HPDE6-E6E7 (cell line): ENCODE data around the gene ZNF718.
"Not testable (repeated sequence)": the region's sequence is repeated elsewhere in the genome, so short reads cannot be mapped to it uniquely, and the experiment has no call there.

Source experiments
- DNase-seq: peaks from one replicate; pipeline ENCODE4 v3.0.0; 2011; ENCODE audit warnings: missing footprints; ENCODE audit errors: extremely low spot score

ZNF718 gene

DNA sequence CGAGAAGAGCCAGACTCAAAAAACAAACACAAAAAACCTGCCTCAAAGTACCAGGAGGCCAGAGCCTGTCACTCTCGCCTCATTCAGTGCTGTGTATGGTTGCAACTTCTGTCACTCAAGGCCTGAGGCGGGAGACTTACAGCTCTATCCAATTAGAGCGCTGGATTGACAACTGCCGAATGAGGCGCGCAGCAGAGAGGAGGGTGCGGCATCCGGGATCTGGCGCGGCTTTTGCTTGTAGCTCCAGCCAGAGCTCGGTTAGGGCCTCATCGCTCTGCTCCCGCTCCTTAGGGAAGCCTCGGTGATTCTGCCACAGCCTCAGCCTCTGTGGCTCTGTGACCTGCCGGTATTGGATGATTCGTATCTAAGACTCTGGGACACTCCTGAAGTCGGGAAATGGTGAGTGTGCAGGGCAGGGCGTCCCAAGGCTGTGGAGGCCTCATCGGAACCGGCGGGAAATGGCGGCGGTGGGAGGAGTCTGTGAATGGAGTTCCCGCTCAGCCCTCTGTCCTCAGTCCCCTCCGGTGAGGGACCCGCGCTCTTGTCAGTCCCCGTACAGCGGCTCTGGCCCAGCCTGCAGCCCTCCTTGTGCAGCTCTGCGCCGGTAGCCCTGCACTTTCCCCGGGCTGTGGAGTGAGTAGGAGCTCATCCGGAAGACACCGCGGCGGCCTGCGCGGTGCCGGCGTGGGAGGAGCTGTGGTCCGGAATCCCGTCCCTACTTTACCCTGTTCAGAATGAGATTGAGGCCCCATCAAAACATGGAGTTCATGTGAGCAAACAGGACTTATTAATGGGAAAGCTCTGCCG is at the start of gene ZNF718:
Gene ZNF718 (plus strand): TSS at position 227 of the 807 bp plus-strand sequence. CDS start 170 bp downstream, at position 397.
- DNase-seq, result peak; percentile 98

DNA sequence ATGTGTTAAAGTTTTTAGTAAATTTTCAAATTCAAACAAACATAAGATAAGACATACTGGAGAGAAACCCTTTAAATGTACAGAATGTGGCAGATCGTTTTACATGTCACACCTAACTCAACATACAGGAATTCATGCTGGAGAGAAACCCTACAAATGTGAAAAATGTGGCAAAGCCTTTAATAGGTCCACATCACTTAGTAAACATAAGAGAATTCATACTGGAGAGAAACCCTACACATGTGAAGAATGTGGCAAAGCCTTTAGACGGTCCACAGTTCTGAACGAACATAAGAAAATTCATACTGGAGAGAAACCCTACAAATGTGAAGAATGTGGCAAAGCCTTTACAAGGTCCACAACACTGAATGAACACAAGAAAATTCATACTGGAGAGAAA is 38.4 kb upstream of the ZNF718 start:
- DNase-seq, result no peak

GRCh38 chr4:86559-87324 is 37.6 kb upstream of the ZNF718 start:
- DNase-seq, result not testable (repeated sequence)

DNA sequence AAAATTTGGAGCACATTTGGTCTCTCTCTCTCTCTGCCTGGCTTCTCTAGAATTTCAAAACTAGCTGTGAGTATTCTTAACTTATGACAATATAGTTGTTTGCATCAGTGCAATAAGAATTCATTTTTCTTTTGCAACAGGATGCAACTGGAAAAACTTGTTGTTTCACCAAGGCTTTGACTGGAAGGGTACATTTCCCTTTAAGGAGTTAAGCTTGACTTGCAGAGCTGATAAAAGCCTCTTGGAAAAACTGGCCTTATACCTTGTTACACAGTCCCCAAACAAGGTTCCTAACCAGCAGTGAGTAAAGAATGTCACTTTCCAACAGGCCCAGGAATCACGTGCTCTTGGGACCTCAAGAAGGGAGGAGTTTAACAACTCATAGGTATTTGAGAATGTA is 25.9 kb upstream of the ZNF718 start:
- no peak for DNase-seq

GRCh38 chr4:99863-100262 is 24.4 kb upstream of the ZNF718 start:
- no peak for DNase-seq

DNA sequence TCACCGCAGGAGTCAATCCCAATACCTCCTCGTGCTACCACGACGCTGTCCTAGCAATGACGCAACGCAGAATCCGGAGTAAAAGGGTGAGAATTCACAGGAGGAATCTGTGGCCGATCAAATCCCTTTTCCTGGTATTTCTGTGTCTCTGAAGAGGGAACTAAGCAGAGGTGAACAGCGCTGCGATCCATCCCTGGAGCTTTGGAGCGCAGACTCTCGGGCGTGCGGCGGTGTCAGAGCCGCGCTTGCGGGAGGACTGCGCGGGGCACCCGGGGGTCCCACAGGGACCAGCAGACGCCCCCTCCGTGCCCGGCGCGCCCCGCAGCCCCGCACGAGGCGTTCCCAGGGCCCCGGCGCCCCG is 17.2 kb upstream of the ZNF718 start:
- DNase-seq, result no peak

DNA sequence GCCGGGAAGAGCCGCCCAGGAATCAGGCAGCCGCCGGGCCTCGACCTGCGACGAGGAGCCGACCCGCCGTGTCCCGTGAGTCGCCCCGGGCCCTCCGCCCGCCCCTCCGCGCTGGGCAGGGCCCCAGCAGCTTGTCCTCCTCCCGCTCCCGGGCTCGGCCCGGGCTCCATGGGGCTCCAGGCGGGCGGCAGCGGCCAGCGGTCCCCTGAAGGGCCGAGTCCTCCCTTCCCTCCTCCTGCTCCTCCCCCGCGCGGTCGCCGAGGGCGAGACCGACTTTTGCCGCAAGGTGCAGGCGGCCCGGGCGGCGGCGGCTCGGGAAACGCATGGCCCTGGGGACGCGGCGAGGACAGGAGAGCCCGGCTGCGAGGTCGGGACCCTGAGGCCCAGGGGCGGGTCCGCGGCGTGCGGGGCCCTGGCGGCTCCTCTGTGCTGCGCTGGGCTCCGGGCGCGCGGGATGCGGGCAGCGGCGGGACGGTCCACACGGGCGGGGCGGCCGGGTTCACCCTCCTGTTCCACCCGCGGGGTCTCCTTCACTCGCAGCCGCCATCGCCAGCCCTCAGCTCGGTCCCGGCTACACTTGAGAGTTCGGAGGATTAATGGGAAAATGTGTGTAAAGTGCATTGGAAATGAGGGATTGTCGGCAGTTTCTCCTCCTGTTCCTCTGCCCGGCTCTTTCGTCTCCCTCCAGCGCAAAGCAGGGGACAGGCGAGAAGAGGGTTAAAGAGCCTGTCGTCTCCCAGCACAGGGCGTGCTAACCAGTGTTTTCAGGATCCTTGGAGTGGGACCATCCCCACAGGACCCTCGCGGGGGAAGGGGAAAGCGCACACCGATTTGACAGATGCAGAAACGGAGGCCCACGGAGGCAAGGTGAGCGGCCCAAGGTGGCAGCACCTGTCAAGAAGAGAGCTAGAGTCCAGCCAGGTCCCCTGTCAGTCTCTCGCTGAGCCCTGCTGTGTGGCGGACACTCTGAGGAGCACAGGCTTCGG is 16.6 kb upstream of the ZNF718 start:
- no peak for DNase-seq

- DNase-seq, result no peak
These were observed 11.5 kb upstream of the ZNF718 start for GRCh38 chr4:112771-113170.

DNA sequence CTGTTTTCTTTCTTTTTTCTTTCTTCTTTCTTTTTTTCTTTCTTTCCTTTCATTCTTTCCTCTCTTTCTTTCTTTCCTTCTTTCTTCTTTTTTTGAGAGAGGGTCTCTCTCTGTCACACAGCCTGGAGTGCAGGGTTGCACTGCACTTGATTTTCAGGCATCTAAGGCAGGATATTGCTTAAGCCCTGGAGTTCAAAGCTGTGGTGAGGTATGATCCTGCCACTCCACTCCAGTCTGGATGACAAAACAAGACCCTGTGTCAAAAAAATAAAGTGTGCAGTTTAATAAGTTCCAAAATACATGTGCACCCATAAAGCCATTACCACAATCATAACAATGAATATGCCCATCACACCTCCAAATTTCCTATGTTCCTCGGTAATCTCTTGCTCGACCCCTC is 10.6 kb upstream of the ZNF718 start:
- no peak for DNase-seq

DNA sequence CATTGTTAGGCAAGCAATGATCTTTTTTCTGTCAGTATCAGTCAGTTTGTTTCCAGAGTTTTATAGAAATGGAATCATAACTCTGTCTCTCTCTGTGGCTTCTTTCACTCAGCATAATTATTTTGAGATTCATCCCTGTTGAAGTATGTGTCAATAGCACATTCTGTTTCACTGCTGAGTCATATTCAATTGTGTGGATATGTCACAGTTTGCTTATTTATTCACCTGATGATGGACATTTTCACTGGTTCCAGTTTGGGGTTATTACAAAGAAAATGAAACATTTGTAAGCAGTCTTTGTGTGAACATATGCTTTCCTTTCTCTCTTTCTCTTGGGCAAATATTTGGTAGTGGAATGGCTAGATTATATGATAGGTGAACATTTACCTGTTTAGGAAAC is 10.2 kb upstream of the ZNF718 start:
- DNase-seq, result peak; percentile 31

DNA sequence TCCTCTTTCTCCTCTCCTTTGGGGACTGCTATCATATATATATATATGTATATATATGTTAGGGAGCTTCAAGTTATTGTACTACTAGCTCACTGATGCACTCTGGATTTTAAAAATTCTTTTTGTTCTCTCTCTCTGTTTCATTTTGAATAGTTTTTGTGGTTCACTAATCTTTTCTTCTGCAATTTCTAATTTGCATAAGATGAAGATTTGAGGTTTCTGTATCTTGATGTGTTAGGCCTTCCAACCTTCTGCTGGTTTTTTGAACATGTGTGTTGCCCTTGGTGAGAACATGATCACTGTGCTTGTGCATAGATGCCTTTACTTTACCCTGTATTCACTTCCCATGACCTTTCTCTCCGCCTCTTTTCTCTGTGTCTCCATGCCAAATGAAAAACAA is 7.8 kb upstream of the ZNF718 start:
- DNase-seq, result no peak

GRCh38 chr4:120616-121015 is 3.7 kb upstream of the ZNF718 start:
- no peak for DNase-seq

GRCh38 chr4:121408-122084 is 2.8 kb upstream of the ZNF718 start:
- no peak for DNase-seq

- DNase-seq, result not testable (repeated sequence)
These were observed 403 bp upstream of the ZNF718 start for GRCh38 chr4:123922-124274.

DNA sequence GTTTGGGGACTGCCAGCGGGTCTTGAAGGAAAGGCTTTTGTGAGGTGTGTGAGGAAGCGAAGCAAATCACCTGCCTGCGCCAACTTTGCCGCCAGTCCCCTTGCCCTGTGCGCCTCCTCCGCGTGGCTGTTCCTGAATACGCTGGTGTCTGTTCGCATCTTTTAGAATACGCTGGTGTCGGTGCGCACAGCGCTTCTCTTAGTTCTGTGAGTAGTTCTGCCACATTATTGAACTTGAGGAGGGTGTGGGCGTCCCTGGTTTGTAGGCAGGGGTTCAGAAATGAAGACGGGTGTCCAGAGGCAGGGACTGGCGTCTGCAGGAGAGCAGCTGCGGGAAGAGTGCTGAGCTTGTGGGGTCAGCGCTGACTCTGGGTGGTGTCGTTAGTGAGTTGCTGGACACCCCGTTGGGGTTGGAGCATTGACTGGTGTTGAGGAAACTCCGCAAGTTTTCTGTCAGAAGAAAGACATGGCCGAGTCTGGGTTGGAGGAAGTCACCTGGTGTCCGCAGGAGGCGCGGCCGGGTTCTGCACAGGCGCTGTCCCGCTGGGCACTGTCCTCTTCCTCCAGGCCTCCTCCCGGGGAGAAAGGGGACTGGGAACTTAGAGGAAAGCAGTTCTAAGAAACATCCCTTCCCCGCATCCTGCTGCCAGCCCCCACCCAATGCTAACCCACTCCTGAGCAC is 930 bp downstream of the ZNF718 start:
- peak; percentile 54 for DNase-seq

DNA sequence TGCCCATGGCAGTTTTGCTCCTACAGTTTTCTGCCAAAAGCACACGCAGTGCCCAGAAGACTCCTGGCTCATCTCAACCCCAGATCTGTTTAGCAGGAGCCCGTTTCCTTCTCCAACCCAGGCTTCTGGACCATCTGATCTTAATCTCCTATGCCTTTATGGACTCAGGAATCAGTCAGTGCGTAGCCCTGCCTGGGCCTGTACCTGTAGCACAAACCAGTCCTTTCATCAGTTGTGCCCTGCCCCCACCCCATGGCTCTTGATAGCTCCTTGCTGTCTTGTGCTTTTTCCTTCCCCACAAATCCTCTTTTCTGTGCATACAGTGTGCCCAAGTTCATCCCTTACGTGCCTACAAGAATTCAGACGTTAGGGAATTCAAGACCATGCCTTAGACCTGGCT is 1.5 kb downstream of the ZNF718 start:
- DNase-seq, result no peak

GRCh38 chr4:132483-132882 is 8.2 kb downstream of the ZNF718 start:
- no peak for DNase-seq

DNA sequence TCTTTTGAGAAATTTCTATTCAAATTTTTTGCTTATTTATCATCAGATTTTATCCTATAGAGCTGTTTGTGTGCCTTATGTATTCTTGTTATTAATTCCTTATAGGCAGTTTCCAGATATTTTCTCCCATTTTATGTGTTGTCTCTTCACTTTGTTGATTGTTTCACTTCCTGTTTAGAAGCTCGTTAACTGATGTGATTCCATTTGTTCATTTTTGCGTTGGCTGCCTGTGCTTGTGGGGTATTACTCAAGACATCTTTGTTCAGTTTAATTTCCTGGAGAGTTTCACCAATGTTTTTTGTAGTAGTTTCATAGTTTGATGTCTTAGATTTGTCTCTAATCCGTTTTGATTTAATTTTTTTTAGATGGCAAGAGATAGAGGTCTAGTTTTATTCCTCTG is 14.6 kb downstream of the ZNF718 start:
- DNase-seq, result no peak

DNA sequence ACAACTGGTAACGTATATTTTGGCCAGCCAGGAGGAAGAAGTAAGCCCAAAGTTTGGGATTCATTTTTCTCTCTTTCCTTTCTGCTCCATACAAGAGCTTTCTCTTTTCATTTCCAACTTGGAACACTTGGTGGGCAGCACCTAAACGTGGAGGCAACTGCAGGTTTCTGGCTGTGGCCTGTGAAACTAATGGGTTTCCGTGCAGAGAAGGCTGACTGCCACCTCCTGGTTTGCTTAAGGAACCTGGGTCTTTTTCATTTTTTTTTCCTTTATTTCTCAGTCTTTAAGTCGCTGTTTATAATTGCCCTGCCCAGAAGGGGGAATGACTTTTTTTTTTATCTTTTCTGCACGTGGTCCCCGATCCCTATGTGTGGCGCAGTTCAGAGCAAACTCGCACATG is 15.4 kb downstream of the ZNF718 start:
- DNase-seq, result no peak

- no peak for DNase-seq
These were observed 22.3 kb downstream of the ZNF718 start for GRCh38 chr4:146621-147020.

DNA sequence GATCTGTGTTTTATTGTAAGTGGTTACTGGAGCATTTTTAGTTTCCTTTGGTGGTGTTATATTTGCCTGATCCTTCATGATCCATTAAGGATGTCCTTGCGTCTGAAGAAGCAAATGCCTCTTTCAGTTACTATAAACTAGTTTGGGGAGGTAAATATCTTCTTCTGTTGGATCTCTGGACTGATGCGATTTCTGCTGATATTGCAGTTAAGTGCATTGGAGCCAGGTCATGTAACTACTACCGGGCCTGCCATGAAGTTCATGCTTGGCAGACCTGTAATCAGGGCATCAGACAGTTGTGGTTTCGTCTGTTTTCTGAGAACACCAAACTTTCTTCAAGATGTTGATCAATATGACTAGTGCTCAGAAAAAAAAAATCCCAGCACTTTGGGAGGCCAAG is 22.9 kb downstream of the ZNF718 start:
- DNase-seq, result no peak
